ENCODE results near the gene ARHGAP44.

The ARHGAP44 gene

DNA sequence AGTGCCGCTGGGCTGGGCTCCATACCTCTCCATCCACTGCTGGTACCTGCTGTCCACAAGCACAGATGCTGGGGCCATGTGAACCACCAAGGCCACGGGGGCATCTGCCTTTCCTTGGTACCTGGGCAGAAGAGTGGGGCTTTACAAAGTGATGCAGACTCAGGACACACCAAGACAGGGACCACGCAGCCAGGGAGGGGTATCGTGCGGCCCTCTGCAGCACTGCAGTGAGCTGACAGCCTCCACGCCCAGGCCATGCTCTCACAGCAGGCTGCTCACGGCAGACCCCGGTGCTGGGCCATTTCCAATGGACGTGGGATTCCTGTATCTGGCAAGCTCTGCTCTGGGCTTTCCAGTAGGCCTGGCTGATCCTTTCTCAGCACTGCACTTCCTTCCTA lies 214.2 kb downstream of the ARHGAP44 start:
- no peaks in the 10 kb centered on the region; the same call in 1 of the 2 replicates for H3K79me2 ChIP-seq (ENCODE audit: low read length)
- no peaks in the 10 kb centered on the region for H3K27me3 ChIP-seq (ENCODE audit: low read depth, low read length)
- H3K9ac ChIP-seq (ENCODE audit: low read length), result no peak overlapping the region
- H3K4me1 ChIP-seq (ENCODE audit: low read length), result no peaks in the 10 kb centered on the region
- TF ChIP-seq EZH2phosphoT487 (IDR thresholded peaks at IDR 0.05; ENCODE audit: low read depth), result no peak
- TF ChIP-seq, protein P1, sequence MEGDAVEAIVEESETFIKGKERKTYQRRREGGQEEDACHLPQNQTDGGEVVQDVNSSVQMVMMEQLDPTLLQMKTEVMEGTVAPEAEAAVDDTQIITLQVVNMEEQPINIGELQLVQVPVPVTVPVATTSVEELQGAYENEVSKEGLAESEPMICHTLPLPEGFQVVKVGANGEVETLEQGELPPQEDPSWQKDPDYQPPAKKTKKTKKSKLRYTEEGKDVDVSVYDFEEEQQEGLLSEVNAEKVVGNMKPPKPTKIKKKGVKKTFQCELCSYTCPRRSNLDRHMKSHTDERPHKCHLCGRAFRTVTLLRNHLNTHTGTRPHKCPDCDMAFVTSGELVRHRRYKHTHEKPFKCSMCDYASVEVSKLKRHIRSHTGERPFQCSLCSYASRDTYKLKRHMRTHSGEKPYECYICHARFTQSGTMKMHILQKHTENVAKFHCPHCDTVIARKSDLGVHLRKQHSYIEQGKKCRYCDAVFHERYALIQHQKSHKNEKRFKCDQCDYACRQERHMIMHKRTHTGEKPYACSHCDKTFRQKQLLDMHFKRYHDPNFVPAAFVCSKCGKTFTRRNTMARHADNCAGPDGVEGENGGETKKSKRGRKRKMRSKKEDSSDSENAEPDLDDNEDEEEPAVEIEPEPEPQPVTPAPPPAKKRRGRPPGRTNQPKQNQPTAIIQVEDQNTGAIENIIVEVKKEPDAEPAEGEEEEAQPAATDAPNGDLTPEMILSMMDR (IDR thresholded peaks at IDR 0.05; ENCODE audit: low read depth, low read length), result no peak
- no peak overlapping the region for H2AFZ ChIP-seq (ENCODE audit: low read depth, low read length)
- H3K4me3 ChIP-seq (ENCODE audit: low read length), result no peak overlapping the region
- H4K20me1 ChIP-seq (ENCODE audit: insufficient read depth, low read length), result no peaks in the 10 kb centered on the region
- no peak overlapping the region for H3K27ac ChIP-seq (ENCODE audit: low read length)
- no peak overlapping the region for H3K4me2 ChIP-seq (ENCODE audit: low read length)
- H3K36me3 ChIP-seq (replicated peaks; ENCODE audit: low read depth, low read length), result peaks cover 38% of the 10 kb centered on the region
- H3K9me3 ChIP-seq (ENCODE audit: insufficient read depth, low read length), result no peaks in the 10 kb centered on the region

DNA sequence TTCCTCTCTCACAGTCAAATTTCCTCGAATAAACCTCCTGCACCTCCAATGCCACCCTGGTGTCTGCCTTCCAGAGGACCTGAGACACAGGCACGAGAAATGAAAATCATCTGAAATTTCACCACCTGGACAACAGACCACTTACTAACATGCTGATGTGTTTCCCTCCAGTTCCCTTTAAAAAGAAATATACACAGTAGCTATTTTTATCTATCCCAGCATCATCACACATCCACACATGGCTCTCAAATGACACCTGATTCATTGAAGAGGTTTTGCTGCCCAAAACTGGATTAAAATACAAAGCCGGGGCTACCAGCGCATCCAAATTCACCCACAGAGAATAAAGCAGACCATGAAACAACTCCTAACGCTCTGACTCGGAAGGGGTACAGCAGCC lies 214.6 kb downstream of the ARHGAP44 start:
- TF ChIP-seq, protein P1 (IDR thresholded peaks at IDR 0.05; ENCODE audit: low read depth, low read length), result no peak
- no peak for TF ChIP-seq EZH2phosphoT487 (IDR thresholded peaks at IDR 0.05; ENCODE audit: low read depth)

DNA sequence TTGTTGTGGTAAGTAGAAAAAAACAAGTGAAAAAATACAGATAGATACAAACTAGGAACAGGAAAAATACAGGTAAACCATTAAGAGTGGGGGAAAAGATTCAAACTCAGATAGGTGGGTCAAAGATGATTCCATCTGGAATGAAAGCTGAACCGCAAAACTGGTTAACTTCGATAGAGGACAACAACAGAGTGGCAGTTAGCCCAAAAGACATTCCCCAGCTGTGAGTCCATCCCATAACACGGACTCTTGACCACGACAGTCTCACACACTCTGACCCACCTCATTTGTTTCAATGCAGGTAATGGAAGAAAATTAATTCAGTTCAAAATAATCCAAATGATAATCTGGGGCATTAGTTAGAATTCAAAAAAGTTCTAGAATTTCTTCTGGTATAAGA lies 215.0 kb downstream of the ARHGAP44 start:
- Histone ChIP-seq H3K27me3 (ENCODE audit: low read depth, low read length) (no peaks in the 10 kb centered on the region), H3K9me3 (ENCODE audit: insufficient read depth, low read length) (no peaks in the 10 kb centered on the region), H2AFZ (ENCODE audit: low read depth, low read length) (no peak overlapping the region), H3K27ac (ENCODE audit: low read length) (no peak overlapping the region), H3K4me3 (ENCODE audit: low read length) (no peak overlapping the region), H3K79me2 (ENCODE audit: low read length) (no peaks in the 10 kb centered on the region; the same call in 1 of the 2 replicates), H4K20me1 (ENCODE audit: insufficient read depth, low read length) (no peaks in the 10 kb centered on the region), H3K4me1 (ENCODE audit: low read length) (no peaks in the 10 kb centered on the region), H3K36me3 (replicated peaks; ENCODE audit: low read depth, low read length) (peaks cover 39% of the 10 kb centered on the region), H3K4me2 (ENCODE audit: low read length) (no peak overlapping the region), H3K9ac (ENCODE audit: low read length) (no peak overlapping the region)
- TF ChIP-seq EZH2phosphoT487 (IDR thresholded peaks at IDR 0.05; ENCODE audit: low read depth), result no peak
- TF ChIP-seq, protein P1 (IDR thresholded peaks at IDR 0.05; ENCODE audit: low read depth, low read length), result no peak

More for the DNA sequence above, 214.6 kb downstream of the ARHGAP44 start:
- Histone ChIP-seq H3K4me2 (ENCODE audit: low read length) (no peak overlapping the region), H3K4me3 (ENCODE audit: low read length) (no peak overlapping the region), H3K79me2 (ENCODE audit: low read length) (no peaks in the 10 kb centered on the region; the same call in 1 of the 2 replicates), H4K20me1 (ENCODE audit: insufficient read depth, low read length) (no peaks in the 10 kb centered on the region), H3K36me3 (replicated peaks; ENCODE audit: low read depth, low read length) (peaks cover 40% of the 10 kb centered on the region), H3K9ac (ENCODE audit: low read length) (no peak overlapping the region), H2AFZ (ENCODE audit: low read depth, low read length) (no peak overlapping the region), H3K4me1 (ENCODE audit: low read length) (no peaks in the 10 kb centered on the region), H3K27me3 (ENCODE audit: low read depth, low read length) (no peaks in the 10 kb centered on the region), H3K9me3 (ENCODE audit: insufficient read depth, low read length) (no peaks in the 10 kb centered on the region), H3K27ac (ENCODE audit: low read length) (no peak overlapping the region)

DNA sequence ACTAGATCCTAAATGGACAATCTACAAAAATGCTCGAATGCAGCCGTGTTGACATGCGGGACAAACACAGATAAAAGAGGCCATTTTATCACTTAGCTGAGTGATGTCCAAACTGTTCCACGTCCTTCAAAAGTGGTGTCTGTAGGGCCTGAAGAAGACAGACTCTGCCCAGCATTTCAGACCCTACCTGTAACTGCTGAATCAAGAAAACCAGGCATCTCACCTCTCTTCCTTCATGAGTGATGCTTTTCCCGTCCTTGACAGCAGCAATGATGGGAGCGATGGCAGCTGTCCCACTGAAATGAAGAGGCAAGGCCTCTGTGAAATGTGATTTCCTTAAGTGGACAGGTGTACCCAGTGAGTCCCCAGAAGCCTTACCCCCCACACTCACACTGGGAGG lies 216.2 kb downstream of the ARHGAP44 start:
- Histone ChIP-seq H3K27ac (ENCODE audit: low read length) (no peak overlapping the region), H3K4me3 (ENCODE audit: low read length) (no peak overlapping the region), H4K20me1 (ENCODE audit: insufficient read depth, low read length) (no peaks in the 10 kb centered on the region), H3K9ac (ENCODE audit: low read length) (no peak overlapping the region), H2AFZ (ENCODE audit: low read depth, low read length) (no peak overlapping the region), H3K27me3 (ENCODE audit: low read depth, low read length) (no peaks in the 10 kb centered on the region), H3K79me2 (ENCODE audit: low read length) (no peaks in the 10 kb centered on the region; the same call in 1 of the 2 replicates), H3K4me2 (ENCODE audit: low read length) (no peak overlapping the region), H3K4me1 (ENCODE audit: low read length) (no peaks in the 10 kb centered on the region), H3K9me3 (ENCODE audit: insufficient read depth, low read length) (no peaks in the 10 kb centered on the region), H3K36me3 (replicated peaks; ENCODE audit: low read depth, low read length) (peaks cover 36% of the 10 kb centered on the region)
- TF ChIP-seq, protein P1 (IDR thresholded peaks at IDR 0.05; ENCODE audit: low read depth, low read length), result no peak
- no peak for TF ChIP-seq EZH2phosphoT487 (IDR thresholded peaks at IDR 0.05; ENCODE audit: low read depth)
